HG03139 (cell line): ENCODE measurements around the gene TFCP2L1.

Experiments
- ATAC-seq: cut with Tn5 transposase; IDR thresholded peaks from one replicate; pipeline ENCODE4 v1.9.1; 2021; ENCODE audit not compliant: unreplicated experiment

TFCP2L1 gene

DNA sequence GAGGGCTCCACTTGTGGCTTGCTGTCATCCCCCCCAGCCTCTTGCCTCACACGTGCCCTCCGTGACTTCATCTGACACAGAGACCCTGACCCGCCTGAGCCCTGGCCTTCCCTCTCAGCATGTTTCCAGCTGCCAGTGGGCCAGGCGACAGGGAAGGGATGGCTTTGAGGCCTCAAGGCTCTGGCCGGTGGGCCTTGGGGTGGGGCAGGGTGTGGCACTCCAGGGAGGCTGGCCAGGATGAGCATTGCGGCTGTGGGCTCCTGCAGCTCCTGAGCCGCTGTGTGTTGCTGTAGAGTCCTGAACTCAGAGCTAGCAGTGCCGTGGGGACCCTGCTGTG lies 85.0 kb downstream of the TFCP2L1 start:
- no peak for ATAC-seq

DNA sequence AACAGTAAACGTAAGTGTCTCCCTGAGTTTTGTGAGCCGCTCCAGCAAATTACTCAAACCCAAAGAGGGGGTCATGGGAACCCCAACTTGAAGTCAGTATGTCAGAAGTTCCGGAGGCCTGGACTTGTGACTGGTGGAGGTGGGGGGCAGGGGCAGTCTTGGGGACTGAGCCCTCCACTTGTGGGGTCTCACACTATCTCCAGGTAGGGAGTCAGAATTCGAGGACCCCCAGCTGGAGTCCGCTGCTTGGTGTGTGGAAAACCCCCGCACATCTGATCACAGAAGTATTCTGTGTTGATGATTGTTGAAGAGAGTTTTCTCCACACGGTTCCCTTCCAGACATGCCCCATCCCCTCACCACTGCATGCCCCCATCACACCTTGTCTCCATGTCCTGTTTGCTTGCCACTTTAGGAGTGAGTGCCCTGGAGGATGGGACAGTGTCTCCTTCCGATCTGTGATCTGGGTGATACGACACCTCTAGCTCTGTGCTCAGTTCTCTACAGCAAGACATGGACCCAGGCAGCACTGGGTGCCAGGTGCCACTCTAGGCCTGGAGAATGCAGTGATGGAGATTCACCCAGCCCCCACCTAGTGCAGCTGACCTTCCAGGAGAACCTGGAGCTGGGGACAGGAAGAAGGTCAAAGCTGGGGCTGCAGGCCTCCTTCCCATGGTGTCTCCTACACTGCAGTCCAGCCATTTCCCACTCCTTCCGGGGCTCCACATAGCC lies 85.6 kb downstream of the TFCP2L1 start:
- ATAC-seq, result no peak

DNA sequence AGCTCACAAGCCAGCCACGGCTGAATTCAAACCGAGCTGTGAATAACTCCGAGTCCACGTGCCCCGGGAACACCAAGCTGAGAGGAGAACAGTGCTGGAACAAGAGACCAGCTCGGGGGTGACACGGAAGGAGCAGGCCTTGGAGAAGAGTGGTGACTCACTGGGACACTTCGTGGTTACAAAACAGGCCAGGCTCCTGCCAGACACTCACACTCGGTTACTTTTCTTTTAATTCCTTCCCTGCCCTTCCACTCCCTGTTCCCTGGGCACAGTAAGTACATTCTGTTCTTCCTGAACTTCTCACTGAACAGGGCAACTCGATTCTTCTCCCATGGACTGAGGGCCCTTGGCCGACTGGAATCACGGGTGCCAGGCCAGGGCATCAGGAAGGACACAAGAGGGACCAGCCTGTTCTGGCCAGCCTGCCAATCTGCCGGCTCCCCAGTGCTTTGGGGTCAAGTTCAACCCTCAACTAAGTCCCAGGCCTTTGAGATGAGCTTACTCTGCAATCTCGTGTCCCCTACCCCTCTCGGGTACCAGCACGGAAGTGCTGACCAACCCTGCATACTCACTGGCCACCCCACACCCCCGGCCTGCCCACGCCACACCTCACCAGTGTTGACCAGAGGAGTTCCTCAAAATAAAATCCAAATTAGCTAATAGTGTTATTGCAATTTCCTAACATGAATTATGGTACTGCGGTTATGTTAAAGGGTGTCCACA lies 87.5 kb downstream of the TFCP2L1 start:
- ATAC-seq, result no peak

DNA sequence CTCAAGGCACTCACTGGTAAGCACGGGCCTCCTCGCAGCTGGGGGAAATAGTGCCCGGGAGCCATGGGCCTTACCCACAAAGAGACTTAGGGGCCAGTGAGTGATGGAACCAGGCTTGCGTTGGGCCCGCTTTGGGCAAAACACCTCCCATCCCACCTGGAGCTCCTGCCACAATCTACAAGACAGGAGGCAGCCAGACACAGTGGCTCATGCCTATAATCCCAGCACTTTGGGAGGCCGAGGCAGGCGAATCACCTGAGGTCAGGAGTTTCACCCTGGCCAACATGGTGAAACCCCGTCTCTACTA lies 88.2 kb downstream of the TFCP2L1 start:
- no peak for ATAC-seq

DNA sequence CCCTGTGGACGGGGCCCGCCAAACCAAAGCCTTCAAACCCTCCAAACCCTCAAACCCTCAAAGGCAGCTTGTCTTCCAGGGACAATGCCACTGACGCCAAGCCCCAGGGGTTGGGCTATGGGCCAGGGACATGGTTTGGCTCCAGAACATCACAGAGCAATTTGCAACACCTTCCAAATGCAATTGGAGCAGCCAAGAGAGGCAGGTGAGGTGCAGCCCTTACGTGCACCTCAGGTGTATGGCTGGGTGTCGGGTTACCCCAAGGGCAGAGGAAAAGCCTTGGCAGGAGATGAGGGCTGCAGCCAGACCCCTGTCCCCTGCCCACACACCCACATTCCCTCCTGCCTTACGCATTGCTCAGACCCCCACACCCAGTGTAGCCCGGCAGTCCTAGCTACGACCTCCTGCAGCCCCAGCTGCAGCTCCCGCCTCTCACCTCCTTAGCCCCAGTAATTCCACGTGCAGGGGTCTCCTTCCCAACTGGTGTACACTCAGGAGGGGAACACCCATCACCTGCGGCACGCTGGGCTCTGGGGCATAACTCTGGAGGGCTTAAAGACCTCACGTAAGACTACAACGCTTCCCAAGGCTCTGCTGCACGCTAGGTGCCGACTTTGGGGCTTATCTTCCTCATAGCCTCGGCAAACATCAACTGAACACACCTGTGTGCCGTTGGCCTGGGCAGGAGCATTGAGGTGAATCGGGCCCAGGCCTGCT lies 88.7 kb downstream of the TFCP2L1 start:
- ATAC-seq, result no peak

DNA sequence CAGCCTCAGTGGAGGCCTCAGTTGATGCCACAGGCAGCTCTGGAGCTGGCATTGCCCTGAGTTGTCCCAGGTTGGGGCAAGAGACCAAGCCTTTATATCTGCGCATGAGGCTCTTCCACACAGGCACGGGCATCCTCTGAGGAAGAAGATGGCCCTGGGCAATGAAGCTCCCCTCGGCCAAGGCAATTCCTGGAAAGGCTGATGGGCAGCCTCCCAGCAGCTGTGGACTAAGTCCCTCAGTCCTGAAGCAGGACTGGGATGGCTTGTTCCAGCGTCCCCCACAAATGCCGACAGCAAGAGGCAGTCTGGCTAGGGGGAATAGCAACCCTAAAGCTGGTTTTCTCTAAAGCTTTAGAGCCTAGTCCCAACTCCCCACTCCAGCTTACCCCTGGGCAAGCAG lies 90.0 kb downstream of the TFCP2L1 start:
- ATAC-seq, result no peak

DNA sequence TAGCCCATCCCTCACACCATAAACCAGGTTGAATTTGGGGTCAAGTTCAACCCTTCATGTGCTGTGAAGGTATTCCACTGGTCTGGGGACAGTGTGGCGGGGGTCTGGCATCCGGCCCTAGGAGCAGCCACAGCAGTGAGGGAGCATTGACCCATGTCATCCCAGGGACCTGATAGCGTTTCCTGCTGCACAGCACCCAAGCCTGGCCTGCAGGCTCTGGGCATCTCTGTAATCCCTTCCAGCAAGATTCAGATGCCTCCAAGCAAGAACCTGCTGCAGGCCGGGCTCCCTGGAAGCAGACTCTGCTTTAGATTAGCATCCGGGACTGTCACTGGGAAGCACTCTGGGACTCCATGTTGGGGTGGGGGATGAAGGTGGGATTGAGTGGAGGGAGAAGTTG lies 90.4 kb downstream of the TFCP2L1 start:
- no peak for ATAC-seq

DNA sequence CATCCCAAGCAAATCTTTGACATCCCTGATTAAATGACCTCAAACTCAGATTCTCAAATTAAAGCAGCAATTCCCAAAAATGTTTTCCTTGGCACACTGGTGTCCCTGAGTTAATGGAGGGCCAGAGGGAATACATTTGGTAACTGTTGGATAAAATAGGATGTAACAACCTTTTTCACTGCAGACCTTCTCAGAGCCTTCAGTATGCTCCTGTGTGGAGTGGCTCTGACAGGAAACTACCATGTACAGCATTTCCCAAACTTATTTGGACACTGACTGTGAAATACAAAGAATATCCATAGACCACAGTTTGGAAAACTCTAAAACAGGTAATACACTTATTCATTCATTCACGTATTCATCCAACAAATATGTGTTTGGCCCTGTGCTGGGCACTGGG lies 91.8 kb downstream of the TFCP2L1 start:
- no peak for ATAC-seq

DNA sequence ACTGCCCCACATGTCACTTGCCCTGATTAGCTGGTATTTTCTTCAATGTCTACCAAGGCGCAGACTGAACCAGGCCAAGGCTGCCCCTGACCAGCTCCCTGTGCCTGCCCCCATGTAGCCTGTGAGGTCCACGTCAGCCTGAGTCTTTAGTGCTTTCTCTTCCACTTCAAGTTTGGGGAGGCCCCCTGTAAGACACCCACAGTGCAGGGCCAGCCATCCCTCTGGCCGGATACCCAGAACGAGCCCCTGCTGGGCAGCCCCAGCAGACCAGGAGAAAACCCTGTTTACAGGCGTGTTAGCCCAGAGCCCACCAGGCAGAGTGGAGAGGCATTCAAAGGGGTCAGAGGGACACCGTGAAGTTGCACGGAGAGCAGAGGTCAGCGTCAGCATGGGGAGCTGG lies 92.4 kb downstream of the TFCP2L1 start:
- no peak for ATAC-seq

DNA sequence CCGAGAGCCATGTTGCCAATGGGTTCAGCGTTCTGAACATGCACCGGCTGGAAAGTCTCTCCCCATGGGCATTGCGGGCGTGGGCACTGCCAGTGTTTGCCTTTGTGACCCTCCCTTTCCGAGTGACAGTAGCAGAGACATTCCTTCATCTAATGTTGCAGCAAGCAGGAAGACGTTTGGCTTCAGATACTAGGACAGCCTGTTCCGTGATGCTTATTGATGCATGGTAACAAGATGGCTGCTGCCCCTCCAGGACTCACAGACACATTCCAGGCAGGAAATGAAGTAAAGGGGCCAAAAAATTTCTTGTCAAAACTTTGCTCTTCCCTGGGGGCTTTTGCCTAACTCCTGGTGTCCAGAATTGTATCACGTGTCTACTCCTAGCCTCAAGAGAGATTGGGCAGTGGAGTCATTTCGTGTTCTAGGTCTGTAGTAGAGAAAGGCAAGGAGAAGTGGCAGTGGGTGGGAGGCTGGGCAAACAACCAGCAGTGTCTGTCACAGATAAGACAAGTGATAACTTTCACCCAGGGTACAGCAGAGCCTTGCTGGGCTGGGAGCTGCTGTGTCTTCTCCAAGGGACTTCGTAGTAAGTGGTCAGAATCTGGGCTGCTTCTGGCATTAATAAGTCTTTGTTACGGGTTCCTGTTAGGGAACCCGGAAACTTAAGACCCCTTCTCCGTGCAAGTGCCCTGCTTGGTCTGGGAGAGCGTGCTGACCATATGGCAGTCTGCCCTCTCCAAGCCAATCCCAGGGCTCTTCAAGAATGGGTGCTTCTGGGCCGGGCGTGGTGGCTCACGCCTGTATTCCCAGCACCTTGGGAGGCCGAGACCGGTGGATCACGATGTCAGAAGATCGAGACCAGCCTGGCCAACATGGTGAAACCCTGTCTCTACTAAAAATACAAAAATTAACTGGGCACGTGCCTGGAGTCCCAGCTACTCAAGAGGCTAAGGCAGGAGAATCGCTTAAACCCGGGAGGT lies 93.5 kb downstream of the TFCP2L1 start:
- ATAC-seq, result no peak

DNA sequence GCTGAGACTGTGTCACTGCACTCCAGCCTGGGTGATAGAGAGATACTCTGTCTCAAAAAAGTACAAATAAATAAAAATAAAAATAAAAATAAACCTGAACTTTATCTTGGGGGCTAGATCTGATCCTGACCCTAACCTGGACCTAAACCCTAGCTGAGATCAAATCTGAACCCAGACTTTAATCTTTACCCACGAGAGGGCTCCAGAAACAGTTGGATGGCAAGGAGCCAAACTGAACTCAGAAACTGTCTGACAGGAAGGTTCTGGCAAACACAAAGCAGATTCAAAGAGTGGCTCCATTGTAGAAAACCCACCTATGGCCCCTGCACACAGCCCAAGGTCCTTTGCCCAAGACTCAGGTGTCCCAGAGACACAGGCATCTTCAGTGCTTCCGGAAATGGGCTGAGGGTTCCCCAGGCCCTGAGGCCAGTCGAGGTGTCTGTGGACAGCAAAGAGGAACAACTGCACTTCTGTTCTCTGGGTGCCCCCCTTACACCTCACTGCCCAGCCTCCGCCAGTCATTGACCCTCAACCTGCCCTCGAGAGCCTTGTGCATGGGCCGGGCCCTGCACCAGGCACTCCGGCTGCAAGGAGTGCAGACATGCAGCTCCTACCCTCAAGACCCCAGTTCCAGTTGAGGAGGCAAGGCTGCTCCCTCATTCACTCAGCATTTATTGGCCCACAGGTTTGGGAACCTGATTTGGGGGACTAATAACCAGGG lies 95.2 kb downstream of the TFCP2L1 start:
- no peak for ATAC-seq

DNA sequence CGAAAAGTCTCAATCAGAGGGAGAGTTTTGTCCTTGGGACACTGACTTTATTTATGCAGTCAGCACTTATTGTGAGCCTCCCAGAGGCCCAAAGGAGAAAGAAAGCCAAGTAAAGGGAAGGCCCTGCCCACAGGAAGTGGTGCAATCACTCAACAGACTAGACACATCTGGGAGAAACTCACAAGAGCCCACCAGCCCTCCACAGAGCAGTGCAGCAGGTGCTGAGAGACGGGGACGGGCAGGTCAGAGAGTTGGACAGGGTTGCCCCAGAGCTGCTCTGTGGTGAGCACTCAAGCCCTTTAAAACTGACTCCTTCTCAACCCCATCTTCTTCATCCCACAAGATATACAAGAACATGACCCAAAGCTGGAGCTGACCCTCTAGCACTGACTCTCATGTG lies 96.0 kb downstream of the TFCP2L1 start:
- no peak for ATAC-seq

DNA sequence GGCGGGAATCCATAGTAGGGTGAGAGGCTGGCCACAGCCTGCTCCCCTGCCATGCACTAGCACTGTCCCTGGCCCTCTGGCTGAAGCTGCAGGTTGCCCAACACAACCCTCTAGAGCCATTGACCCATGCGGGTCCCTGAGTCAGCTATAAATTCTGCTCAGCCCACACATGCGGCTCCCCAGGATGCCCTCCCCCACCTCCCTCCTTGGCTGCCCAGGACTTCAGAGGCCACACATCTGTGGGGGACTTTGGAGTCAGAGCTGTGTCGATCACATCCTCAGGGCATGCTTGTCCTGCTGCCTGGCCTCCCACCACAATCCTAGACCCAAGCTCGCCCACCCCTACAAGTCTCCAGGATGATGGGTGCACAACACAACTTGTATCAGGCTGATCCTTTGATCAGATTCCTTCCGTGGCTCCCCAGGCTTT lies 97.0 kb downstream of the TFCP2L1 start:
- no peak for ATAC-seq

DNA sequence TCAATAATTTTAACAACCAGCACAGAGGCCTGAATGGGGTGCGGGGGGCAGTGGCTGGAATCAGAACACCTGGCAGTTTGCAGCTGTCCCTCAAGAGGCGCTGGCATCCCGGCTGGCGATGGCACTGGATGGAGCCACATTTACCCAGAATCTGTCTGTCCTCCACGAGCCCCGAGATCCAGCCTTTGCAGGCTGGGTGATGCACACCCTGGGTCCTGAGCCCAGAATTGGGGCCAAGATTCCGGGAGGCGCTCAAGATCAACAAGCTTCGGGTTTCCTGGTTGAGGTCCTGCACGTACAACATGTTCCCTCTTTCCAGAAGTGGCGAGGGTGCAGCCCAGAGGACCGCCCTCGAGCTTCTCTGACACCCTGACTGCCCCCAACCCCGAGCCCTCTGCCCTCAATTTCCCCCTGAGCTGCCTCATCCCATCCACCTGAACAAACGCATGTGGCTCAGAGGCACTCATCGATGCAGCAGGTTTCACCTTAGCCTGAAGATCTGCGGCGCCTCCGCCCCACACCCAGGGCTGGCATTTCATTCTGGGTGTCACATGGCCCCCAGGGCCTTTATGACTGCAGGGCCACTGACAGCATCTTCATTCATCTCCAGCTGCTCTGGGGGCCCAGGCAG lies 97.5 kb downstream of the TFCP2L1 start:
- ATAC-seq, result no peak

DNA sequence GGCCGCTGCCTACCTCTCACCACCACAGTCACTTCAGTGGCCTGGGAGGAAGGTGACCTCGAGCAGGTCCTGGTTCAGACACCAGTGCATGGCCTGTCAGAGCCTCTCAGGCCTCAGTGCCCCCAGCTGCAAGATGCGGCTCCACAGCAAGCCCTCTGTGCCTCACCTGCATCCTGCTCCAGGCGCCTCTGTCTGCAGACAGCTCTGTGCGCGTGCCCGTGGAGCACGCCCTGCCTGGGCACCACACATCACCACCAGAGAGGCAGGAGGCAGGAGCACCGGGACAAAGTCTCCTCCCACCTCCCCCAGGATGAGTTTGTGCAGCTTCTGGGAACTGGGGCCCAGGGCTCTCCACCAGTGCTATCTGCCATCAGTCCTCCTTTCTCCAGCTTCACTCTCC lies 98.7 kb downstream of the TFCP2L1 start:
- no peak for ATAC-seq

DNA sequence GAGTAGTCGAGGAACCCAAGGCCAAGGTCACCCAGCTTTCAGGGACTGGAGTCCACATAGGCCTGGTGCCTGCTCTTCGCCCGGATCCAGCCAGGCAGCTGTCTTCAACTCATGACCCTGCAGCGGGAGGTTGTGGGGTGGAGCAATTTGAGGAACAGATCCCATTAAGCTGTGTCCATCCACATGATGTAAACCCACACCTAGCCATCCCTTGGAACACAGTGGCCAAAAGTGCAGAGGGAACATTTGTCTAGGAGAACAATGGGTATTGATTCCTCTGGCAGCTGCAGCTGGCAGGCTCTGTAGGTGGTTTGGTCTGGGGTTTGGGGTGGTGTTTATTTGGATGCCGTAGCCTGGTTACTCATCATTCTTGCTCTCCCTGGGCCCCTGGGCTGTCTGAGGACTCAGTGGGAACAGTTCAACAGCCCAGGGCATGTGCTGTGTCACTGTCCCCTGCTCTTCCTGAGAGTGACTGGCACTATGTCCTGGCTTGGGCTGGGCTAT lies 99.4 kb downstream of the TFCP2L1 start:
- no peak for ATAC-seq

DNA sequence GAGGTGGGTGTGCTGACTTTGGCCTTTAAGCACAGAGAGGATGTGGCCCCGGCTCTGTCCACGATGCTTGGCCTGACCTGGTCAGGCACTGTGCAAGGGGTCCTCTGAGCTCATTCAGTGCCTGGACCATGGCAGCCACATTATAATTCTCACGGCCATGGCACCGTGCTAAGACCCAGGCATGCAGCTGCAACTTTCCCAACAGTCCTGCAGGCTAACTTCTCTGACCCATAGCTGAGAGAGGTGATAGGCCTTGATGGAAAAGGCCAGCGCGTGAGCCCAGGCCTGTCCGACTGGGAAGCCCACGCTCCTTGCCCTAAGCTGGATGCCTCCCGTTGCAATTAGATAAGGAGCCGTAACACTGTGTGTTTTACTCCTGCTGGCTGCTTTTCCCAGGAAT lies 99.9 kb downstream of the TFCP2L1 start:
- ATAC-seq, result no peak

DNA sequence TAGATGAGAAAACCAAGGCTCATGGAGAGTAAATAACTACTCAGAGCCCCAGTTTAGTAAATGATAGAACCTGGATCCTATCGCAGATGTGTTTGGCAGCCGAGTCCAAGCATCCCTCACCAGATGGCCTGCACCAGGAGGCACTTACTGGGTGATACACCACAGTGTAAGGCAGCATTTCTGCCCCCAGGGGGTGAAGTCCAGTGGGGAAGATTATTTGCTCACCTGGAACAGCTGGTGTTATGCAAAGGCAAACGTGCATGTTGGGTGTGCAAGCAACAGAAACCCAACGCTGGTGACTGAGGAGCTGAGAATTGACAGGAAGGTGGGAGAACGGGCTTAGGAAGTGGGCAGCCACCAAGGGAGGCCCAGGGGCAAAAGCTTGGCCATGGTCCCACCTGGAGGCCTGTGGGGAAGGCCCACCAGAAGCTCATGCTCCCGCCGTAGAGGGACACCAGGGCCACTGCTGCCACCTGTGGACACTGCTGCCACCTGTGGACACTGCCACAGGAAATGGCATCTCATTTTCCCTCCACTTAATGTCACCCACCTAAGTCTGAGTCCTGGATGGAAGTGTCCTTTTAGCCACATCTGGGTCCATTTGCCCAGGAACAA lies 100.6 kb downstream of the TFCP2L1 start:
- ATAC-seq, result no peak

DNA sequence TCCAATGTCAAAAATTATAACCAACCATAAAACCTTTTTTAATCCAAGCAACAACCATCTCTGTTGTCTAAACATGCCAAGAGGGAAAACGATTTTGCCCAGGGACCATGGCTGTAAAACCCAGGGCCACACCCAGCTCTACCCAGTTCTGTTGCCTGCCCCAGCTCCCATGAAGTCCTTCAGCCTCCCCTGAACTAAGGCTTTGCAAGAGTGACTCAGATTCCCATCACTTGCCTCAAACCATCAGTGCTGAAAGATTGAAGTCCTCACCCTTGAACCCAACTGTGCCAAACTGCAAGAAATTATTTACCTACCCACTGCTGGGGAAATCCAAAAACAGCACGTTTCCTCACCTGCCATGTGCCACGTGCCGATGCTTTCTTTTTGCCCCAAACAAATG lies 102.5 kb downstream of the TFCP2L1 start:
- ATAC-seq, result no peak
